NCI-H2081 (cell line): ENCODE results near the gene TSPAN7.

ENCODE experiments used
- DNase-seq, 2 experiments: peaks; one replicate each; lab custom pipeline; 2025; lab: John Stamatoyannopoulos, UW

The TSPAN7 gene

DNA sequence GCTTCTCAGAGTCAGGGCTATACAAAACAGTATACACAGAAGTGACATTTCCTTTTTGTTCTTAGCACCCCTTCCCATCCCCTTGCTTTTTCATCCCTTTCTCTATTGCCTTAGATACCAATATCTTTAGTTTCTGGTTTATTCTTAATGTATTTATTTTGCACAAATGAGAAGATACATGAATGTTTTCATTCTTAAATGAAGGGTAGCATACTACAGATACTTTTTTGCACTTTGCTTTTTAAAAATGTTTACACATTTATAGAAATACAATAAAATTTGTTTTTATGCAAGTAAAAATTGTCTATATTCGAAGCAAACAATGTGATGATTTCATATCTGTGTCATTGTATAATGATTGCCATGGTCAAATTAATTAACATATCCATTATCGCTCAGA lies 33.1 kb downstream of the TSPAN7 start:
- no peak for DNase-seq

DNA sequence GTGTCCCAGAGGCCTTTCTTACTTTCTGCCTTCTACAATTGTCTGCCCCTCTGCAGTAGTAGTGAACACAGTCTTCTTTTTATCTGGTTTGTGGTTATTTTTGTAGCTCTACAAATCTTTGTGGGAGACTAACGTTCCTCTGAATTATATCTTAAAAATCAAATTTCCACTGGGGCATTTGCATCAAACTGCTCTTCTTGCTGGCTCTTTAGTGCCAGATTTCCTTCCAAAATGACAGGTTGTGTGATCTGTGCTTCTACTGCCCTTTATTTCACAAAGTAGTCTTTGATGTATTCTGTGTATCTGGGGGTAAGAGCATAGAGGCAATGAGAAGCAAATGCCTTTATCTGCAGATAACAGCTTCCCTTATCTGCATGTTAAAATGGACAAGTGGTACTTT lies 34.5 kb downstream of the TSPAN7 start:
- DNase-seq, result no peak

DNA sequence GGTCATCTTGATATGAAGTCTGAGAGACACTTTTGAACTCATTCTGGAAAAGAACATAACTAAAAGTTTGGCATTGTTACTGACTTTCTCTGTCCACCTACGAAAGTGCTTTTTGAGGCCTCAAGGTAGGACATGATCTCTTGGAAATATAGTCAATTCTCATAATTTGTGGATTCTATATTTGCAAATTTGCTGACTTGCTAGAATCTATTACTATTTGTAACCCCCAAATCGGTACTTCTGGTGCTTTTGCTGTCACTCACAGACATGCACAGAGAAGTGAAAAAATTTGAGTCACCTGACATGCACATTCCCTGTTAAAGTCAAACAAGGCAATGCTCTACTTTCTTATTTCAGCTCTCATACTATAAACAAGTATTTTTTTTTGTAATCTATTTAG lies 35.6 kb downstream of the TSPAN7 start:
- DNase-seq, result no peak

DNA sequence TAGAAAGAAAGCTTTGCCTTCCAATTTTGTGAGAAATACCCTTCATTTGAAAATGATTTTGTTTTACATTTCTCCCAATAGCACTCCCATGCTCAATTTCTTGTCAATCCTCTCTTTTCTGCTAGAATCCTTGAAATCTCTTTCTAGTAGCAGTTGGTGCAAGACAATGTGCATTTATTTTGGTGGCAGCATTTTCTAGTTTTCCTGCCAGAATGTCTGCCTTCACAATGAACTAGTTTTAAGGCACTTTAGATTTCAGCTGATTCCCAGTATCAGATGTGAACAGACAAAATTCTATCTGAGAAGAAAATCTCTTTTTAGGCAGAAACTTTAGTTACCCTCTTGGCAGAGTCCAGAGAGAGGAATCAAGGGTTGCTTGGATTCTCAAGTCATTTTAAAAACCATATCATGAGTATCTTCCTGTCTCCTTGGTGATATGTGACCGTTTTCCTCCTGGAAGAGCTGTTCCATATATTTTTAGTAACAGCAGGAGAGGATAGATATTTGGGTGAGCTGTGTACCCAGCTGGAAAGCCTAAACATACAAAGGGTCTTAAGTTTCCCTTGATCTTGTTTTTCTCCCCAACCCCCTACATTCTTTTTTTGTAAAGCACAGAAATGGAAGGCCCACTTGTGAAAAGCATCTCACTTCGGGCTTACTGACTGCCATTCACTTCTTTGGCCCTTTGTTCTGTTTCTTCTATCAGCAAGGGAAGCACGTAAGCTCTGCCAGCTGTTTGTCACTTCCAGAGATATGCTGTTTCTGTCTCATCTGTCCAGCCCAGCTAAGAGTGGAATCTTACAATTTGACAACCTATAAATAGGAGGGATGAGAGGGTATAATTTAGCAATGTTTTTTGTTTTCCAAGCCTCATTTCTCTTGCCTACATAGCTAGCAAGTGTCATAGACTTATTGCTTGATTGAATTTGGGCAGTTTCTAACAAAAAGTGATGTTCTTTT lies 38.7 kb downstream of the TSPAN7 start:
- no peak for DNase-seq

DNA sequence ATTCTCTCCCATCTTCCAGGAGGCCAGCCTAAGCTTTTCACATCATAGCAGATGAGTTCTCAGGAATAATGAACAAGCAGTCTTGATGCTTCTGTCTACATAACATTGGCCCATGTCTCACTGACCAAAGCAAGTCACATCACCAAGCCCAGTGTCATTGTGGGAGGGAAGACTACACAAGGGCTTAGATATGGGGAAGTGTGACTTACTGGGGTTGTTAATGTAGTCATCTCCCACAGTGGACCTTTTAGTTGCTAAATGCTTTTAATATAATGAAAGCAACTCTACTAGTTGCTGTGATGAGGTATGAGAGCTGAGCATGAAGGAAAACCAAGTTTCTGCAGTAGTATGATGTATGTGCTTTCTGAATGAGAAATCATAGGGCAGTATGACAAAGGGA lies 40.5 kb downstream of the TSPAN7 start:
- DNase-seq, result no peak

DNA sequence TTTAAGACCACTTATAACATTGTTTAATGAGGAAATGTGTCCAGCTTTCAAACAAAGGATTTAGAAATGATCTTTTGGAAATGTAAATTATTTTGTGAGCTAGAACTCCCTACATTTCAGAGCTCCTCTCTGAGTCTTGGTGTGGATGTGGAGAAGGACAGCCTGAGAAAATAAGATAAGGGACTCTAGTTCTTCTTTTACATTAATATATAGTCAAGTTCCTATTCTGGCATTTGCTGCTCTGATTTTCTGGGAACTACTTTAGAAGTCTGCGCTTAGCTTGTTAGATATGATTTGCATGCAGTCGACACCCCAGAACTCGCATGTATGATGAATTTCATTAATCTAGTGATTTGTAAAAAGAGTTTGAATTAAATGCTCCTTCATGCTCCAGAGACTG lies 45.5 kb downstream of the TSPAN7 start:
- no peak for DNase-seq

DNA sequence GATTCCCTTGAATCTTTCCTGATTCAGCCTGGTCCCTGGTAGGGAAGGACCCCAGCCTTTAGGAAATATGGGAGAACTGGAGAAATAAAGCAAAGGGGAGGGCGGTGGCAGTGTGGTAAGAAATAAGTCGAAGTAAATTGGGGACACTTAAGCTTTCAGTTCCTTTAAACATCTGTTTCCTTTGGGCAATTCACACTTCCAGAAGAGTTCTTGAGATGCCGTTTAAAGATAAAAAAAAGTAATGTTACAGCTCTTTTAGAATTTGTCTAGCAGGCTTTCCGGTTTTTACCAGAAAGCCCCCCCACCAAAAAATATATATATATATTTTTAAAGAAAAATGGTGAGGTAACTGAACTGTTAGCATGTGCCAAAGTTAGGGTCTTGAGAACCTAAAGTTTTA lies 46.6 kb downstream of the TSPAN7 start:
- no peak for DNase-seq

DNA sequence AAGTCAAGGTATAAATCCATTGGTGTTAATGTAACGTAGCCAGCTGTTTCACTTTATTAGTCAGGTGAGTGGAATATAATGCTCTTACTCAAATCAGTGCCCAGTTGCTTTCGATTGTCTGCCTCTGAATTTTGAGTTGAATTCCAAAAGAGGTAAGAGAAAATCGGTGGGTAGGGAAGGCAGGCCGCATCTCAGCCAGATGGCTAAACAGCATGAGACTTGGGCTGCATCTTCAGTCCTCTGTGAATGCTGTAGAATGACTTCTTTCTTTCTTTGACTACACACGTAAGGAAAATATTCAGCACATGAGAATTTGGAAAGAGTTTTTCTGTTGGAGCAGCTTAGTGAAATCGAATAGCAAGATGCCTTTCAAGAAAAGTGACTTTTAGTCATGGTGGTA lies 49.5 kb downstream of the TSPAN7 start:
- no peak for DNase-seq

DNA sequence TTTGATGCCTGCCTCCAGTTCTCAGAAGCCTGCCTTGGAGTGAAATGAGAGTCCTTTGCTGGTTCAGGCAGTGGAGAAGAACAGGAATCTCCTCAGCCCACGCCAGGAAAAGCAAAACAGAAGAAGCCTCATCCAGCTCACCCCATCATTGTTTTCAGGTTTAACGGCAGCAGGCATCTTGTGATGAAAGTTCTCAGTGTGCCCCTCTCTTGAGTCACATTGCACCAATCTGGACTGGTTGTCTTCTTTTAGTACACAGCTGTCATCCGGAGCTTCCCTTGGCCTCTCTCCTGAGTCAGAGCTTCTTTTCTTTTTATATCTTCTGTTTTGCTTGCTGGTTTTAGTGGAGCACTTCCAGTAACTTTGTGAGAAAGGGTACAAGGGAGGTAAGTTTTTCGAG lies 50.9 kb downstream of the TSPAN7 start:
- no peak for DNase-seq

DNA sequence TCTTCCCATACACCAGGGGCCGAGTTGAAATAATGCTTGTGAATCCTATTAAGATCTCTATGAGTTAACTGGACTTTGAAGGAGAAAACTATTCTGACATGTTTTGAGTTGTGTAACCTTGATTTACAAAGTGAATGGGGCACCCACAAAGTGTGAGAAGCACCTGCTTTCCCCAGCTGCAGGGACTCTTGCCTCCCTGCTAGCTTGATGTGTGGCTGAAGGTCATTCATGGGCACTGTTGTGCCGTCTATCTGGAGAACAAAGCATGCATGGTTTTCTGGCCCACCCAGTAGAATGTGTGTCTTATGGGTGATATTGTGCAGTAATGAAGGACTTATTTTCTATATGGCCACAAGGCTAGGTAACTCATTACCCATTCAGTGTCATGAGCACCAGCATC lies 53.1 kb downstream of the TSPAN7 start:
- no peak for DNase-seq

DNA sequence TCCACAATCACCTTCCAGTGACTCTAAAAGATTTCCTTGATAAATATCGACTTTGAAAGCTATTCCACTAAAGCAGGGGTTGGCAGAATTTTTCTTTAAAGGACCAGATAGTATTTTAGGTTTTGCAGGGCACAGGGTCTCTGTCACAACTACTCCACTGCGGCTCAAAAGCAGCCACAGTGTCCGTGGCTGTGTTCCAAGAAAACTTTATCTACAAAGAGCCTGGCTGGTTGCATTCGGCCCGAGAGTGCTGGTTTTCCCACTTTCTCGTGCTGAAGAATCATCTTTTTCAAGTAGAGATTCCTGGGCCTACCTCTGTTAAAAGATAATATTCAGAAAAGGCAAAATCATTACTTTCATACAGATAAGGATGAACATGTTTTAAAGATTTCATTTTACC lies 55.6 kb downstream of the TSPAN7 start:
- DNase-seq, result no peak

DNA sequence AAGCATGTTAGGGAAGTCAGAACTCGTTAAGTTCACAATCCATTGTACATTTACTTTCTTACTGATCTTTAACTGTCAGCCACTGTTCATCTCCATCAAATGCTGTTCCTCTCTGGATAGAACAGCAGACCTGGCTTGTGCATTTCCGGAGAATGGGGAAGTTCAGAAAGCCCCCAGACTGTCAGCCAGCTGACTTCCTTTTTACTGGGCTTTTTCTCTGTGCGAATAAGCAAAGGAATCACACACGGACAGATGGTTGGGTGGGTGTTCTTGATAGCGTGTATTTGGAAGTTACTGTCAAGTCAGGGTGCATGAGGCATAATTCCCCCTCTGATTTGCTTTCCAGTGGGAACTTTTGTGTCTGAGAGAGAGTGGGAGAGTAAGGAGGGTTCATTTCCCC lies 56.8 kb downstream of the TSPAN7 start:
- no peak for DNase-seq

DNA sequence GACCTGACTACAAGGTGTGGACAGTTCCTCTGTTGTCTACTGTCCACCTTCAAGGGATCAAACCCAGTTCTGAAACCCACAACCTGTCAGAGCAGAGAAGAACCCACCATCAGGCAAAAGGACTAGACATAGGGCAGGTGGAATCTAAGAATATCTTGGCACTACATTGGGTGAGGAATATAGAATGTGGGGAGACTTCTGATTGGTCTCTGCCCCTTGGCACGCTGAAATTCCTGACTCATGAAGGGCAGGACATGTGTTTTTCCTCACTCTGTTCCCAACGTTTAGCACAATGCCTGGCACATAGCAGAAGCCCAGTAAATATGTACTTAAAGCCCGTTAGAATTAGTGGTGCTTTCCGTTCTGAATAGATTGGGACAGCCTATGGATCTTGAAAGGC lies 59.3 kb downstream of the TSPAN7 start:
- DNase-seq, result no peak

DNA sequence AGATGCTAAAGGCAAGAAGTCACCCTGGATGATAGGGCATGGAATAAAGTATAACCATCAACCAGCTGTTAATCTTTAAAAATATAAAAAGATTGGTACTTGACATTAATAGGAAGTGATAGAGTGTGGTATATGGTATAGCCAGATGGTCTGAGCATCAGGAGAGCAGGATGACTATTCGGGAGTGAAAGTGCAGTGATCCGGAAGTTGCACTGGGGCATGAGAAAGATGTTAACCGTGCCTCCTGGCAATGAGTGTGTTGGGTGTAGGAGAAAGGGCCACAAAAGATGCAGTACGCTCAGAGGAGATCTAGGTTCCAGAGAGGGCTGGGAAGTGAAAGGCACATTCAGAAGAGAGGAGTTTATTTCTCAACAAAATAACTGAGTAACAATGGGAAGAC lies 65.0 kb downstream of the TSPAN7 start:
- DNase-seq, result no peak

DNA sequence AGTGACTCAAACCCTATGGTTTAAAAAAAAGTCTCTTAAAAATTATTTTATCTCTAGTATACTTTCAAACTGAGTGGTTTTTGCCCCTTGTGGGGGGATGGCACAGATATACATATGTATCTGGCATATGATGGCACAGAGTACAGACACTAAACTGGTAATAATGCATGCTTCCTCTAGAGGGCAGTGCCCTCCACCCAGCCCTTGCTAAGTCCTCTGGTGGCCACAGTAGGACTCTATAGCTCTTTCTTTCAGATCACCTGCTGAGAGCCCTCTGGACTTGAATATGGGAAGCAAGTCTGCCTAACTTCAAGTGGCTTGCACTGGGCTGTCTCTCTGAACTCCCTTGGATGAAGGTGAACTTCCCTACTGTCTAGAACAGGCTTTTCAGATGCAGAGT lies 66.3 kb downstream of the TSPAN7 start:
- DNase-seq, result peak in 1 of 2 experiments; percentile 31

DNA sequence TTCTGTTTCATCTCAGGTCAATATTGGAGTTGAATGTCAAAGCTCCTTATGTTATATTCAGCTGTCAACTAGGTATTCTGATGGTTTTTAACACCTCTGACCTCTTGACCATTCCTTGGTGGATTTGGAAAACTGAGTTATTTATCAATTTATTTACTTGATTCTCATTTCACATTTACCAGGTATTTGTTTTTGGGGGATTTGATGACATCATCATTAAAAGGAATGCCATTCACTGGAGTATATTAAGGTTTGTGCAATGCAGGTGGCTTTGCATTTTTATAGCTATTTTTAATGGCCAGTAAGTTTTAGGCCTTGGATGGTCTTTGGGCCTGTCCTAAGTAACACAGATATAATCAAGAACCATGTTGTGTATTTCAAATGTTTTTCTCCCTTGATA lies 67.2 kb downstream of the TSPAN7 start:
- no peak for DNase-seq

DNA sequence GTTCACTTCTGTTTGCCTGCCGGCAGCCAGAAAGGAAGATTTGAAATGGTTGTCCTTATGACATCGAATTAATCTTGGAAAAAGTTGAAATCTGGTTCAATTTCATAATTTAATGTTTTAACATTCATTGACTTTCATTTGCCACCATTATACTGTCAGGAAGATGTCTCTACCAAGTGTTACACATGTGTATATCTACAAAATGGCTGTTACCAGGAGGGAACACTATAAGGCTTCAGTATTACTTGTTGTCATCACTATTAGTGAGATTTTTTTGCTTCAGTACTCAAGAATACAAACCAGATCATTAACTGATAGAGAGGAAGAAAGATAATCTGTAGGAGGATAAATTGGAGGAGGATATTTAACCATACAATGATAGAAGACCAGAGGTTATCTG lies 71.2 kb downstream of the TSPAN7 start:
- DNase-seq, result no peak

DNA sequence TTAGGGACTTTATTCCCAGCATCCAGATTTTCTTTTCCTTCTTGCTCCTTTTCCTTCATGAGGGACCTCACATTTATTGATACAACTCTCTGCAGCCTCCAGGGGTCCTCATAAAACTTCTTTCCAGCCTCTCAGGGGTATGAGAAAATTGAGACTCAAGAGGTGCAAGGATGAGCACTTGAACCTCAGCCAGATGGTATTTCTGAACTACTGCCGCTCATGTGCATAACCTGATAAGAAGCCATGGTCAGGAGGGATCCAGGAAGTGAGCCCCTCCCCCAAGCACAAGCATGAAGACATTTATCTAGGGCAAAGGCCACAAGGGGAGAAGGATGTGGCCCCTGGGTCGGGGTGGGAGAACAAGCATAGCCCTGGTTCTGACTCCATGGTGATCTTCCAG lies 73.3 kb downstream of the TSPAN7 start:
- no peak for DNase-seq

DNA sequence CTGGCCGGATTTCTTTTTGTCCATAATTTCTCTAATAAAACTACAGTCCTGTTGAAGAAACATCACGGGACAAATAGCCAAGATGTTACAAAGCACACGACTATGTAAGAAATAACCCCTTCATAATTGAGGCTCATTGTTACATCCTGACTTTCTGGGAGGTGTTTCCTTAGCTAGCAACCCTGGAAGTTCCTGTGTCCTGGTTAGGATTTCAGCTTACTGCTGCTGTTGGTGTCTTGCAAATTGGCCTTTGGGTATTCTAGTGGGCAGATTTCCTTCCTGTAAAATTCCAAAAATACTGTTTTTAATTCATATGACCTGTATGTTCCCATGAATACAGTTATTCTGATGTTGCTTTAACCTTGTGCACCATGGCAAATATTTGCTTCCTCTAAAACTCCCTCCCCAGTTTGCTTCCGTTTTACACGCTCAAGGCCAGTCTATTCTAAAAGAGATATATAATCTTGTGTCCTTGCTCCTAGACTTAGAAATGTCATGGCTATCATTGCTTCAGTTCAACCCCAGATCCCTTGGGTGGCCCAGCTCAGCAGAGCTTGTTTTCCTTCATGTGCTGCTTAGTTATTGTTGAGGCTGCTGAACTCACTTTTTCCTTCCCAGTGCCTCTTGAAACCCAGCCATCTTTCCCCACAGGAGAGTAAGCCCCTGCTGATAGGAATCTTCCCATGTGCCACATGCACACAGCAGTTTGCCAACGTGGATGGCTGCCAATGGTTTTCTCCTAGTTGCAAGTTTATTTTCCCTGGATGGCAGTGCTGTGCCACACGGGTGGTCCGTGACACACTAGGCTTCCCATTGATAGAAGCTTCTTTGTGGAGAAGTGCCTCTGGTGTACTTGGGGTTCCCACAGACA lies 75.8 kb downstream of the TSPAN7 start:
- peak; percentile 55 to 80 for DNase-seq

DNA sequence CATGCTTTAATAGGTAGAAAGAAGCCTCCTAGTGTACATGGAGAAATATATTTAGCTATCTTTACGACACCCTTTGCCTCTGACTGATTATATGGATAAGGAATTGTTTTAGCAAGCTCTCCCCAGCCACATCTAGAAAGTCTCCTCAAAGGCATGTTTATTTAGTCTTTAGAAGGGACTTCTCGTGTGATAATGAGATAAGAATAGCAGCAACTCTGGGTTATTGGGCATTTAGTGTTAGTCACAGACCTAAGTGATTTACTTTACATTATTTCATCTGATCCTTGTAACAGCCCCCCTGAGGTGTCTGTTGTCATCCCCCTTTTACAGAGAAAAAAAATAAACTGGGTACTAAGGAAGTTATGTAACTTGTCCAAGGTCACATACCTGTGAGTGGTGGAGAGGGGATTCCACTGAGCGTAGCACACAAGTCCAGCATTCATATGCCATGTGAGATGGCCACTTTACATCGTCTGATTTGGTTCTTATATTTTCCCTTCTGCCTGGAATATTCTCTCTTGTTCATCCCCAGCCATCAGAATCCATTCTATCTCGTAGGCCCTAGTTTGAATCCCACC lies 77.7 kb downstream of the TSPAN7 start:
- DNase-seq, result no peak

DNA sequence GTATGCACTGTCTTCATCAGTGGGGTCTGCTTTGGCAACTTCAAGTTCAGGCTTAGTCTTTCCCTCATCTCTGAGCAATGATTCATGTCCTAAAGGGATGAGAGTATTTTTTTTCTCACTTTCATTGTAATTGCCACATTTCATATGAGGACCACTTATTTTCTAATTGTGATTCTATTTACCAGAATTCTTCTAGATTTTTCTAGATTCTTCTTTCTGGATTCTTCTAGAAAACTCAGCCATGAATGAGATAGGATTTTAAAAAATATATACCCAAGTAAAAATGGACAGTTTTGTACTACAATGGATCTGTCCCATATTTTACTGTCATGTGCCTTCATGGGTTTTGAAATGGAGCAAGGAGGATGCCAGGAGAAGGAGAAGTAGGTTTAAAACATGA lies 78.4 kb downstream of the TSPAN7 start:
- DNase-seq, result no peak

DNA sequence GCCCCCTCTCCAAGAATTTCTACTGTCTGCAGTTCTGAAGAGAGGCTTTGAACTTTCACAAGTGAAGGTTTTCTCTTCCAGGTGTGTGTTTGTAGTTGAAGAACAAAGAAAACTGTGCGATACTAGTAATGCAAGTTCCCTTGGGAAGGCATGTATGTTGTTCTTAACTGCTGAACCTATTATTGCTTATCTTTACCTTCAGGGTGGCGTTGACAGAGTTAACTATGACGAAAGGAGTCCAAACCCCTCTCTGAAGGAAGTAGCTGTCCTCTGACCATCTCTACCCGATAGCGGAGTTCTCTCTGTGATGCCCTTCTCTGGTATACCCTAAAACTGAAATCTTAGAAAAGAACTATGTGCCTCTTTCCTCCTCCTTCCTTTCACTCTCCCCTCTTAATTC lies 79.9 kb downstream of the TSPAN7 start:
- DNase-seq, result no peak

DNA sequence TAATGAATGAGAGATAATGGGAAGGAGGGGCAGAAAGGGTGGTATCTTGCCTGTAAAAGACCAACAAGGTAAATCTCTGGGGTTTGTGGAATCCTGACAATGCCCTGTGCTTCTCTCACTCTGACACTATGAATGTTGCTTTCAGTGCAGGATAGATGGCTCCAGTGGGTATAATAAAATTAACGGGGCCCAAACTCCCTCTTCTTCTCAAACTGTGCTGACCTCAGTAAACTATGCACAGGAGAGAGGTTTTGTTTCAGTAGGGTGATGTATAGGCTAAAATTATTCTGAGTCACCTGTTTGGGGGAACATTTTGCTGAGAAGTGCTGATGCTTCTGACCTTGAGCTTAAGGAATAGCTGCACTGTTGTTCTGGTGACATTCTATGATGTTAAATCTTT lies 82.6 kb downstream of the TSPAN7 start:
- DNase-seq, result no peak
